Gastrocnemius medialis (tissue), 4 donors: Measurements from ENCODE around the gene FBLIM1.

Source experiments
- CTCF ChIP-seq, 5 experiments: fragments of 450-650 bp in 3 of 5; fragments of 200-600 bp in 2 of 5; sonication (generic) in 2 of 5; IDR thresholded peaks in 4 of 5; conservative IDR thresholded peaks in 1 of 5; 1 replicate in 4 of 5; 2 replicates in 1 of 5; pipeline ENCODE4 v1.5.1; 2016 to 2019; ENCODE audit warnings: antibody characterized with exemption in 5 of 5, mild to moderate bottlenecking in 3 of 5, moderate library complexity in 3 of 5
- POLR2A ChIP-seq, 2 donors: fragments of 450-650 bp; IDR thresholded peaks; one replicate each; pipeline ENCODE4 v1.6.1; 2017; ENCODE audit warnings: antibody characterized with exemption in 2 of 2, mild to moderate bottlenecking in 2 of 2, moderate library complexity in 2 of 2

GRCh38 chr1:15833842-15834405 is 75.3 kb downstream of the FBLIM1 start:
- TF ChIP-seq CTCF (IDR thresholded peaks at IDR 0.05 in 4 of 5, conservative IDR thresholded peaks at IDR 0.05 in 1 of 5) (no peak), POLR2A (IDR thresholded peaks at IDR 0.05) (no peak)
